WI38 (cell line): ENCODE results near the gene NAALADL2.

Experiments
- H3K4me3 ChIP-seq: 2 replicates; pipeline ENCODE4 v1.5.1; 2011; ENCODE audit warnings: low read depth, mild to moderate bottlenecking, control low read depth, low read length
- TF ChIP-seq, protein P1 (sequence below): IDR thresholded peaks from 2 replicates; pipeline ENCODE4 v1.5.1; 2012; ENCODE audit warnings: low read depth, mild to moderate bottlenecking, control low read depth, low read length

NAALADL2 gene

DNA sequence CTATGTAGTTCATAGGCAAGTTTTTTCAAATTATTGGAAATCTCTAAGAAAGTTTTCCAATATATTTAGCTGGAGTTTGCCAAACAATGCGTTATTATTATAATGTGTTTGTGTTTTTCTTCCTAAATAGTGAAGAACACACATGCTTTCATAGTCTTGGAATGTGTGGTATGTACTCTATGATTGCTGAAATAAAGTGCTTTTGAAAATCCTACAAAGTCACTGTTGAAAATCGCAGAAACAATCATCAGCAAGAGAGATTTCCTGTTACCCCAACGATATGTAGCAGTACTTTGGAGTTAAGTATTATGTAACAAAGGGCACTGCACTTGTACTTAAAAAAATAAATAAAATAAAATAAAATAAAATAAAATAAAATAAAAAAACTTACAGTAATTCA is 796.2 kb downstream of the NAALADL2 start:
- TF ChIP-seq, protein P1, sequence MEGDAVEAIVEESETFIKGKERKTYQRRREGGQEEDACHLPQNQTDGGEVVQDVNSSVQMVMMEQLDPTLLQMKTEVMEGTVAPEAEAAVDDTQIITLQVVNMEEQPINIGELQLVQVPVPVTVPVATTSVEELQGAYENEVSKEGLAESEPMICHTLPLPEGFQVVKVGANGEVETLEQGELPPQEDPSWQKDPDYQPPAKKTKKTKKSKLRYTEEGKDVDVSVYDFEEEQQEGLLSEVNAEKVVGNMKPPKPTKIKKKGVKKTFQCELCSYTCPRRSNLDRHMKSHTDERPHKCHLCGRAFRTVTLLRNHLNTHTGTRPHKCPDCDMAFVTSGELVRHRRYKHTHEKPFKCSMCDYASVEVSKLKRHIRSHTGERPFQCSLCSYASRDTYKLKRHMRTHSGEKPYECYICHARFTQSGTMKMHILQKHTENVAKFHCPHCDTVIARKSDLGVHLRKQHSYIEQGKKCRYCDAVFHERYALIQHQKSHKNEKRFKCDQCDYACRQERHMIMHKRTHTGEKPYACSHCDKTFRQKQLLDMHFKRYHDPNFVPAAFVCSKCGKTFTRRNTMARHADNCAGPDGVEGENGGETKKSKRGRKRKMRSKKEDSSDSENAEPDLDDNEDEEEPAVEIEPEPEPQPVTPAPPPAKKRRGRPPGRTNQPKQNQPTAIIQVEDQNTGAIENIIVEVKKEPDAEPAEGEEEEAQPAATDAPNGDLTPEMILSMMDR = no peak

DNA sequence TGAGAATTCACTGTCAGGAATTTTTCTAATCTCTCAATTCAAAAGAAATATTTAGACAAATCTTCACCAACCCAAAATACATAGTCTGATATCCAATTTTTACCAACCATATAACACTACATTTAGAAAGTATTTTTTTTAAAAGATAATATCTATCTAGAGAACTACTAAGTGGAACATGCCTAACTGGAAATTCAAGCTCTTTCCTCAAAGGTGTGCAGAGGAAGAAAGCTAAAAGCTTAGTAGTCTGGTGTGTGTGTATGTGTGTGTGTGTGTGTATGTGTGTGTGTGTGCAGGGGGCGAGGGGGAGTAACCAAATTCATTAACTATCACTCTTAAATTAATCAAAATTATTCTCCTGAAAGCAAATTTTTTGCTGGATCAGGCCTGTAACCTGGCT is 797.3 kb downstream of the NAALADL2 start:
- H3K4me3 ChIP-seq = no peak overlapping the region
- TF ChIP-seq, protein P1 = no peak

More for the DNA sequence above, 796.2 kb downstream of the NAALADL2 start:
- no peak overlapping the region for H3K4me3 ChIP-seq

DNA sequence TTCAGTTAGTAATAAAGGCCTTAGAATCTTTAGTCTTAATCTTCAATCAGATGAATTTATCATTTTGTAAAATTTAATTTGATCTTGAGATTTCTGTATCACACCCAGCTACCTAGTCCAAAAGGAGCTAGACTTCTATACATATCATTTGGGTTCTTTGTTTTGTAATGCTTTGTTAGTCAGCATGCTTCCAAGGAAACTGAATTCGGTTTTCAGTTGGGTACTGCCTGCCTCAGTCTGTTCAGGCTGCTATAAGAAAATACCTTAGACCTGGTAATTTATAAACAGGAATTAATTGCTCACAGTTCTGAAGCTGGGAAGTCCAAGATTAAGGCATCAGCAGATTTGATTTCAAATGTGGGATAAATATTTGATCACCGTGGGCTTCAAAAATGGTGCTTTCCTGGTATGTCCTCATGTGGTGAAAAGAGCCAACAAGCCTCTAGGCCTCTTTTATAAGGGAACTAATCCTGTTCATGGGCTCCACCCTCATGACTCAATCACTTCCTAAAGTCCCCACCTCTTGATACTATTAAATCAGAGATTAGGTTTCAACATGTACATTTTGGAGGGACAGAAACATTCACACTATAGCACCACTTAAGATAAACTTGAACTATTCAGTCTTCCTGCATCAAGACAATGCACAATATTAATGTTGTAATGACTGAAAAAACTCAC is 800.7 kb downstream of the NAALADL2 start:
- TF ChIP-seq, protein P1 = no peak
- no peak overlapping the region for H3K4me3 ChIP-seq

DNA sequence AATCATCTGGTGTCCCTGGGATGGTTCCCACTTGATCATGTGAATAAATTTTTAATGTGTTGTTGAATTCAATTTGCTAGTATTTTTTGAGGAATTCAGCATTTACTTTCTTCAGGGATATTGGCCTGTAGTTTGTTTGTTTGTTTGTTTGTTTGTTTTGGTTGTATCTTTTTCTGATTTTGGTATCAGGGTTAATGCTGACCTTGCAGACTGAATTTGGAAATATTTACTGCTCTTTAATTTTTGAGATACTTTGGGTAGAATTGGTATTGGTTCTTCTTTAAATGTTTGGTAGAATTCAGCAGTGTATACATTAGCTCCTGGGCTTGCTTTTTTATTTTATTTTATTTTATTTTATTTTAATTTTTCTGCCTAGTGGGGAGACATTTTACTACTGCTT is 803.7 kb downstream of the NAALADL2 start:
- no peak overlapping the region for H3K4me3 ChIP-seq
- TF ChIP-seq, protein P1 = no peak

DNA sequence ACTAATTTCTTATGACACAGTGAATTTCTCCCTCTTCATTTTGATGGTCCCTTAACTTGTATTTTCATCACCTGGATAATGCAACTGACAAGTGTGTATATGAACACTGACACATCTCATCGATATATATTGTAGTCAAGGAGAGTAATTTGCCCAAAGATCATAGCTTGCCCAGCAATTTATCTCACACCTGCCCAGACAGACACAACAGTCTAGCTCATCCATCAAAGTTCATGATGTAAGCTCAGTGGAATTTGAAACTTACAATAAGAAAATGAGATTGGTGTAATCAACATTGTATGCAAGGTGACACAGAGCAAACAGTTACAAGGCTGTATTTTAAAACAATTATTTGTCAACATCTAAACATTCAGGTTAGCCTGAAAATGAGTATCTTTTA is 805.8 kb downstream of the NAALADL2 start:
- TF ChIP-seq, protein P1 = no peak
- no peak overlapping the region for H3K4me3 ChIP-seq

DNA sequence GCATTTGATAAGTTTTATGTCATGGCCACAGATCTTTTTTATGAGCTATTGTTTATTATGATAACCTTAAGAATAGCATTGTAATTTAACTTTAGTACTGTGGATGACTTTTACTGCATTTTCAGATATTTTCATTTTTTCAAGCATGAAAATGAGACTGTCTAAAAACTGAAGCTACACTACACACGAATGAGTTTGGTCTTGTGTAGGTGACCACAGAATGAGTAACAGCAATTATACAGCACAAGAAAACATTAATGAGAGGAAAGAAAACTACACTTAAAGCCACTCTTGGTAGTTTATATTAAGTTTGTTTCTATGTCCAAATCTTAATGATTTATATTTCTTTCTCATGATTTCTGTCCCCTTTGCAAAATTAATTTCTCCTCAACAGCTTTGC is 809.2 kb downstream of the NAALADL2 start:
- TF ChIP-seq, protein P1 = no peak
- no peak overlapping the region for H3K4me3 ChIP-seq

DNA sequence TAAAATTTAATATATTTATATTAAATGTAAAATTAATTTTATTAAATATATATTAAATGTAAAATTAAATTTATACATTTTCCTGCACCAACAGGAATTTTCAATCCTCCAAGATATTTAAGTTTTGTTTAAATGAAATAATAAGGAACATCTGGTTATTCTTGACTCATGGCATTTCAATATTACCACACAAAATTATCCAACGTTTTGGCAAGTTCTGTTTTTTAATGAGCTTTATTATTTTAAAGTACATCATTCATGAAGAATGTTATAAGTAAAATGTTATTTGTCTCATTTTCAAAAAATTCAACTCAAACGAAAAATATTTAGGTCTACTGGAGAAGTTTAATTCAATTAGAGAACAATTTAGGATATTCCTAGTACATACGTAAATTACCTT is 811.4 kb downstream of the NAALADL2 start:
- no peak overlapping the region for H3K4me3 ChIP-seq
- TF ChIP-seq, protein P1 = no peak
